Activated naive CD4-positive, alpha-beta T cell treated with anti-CD3 and anti-CD28 coated beads, Interleukin-2, amount 50 U/mL, for 24 hours (primary cell): ENCODE data around the gene PTDSS2.

Experiments
- H3K27ac Mint-ChIP-seq: one replicate; pipeline ENCODE4 v1.8.0; 2021; ENCODE audit warnings: mild to moderate bottlenecking, mixed read lengths
- H3K27me3 Mint-ChIP-seq: one replicate; pipeline ENCODE4 v1.8.0; 2021; ENCODE audit warnings: mixed read lengths
- H3K36me3 Mint-ChIP-seq: one replicate; pipeline ENCODE4 v1.8.0; 2021; ENCODE audit warnings: mixed read lengths
- H3K4me1 Mint-ChIP-seq: one replicate; pipeline ENCODE4 v1.8.0; 2021; ENCODE audit warnings: mixed read lengths
- H3K4me3 Mint-ChIP-seq: one replicate; pipeline ENCODE4 v1.8.0; 2021; ENCODE audit warnings: mild to moderate bottlenecking, mixed read lengths
- H3K9me3 Mint-ChIP-seq: one replicate; pipeline ENCODE4 v1.8.0; 2021; ENCODE audit warnings: mixed read lengths

PTDSS2 gene

GRCh38 chr11:438101-438844, 11.8 kb upstream of the PTDSS2 start:
- H3K27ac Mint-ChIP-seq = no peak overlapping the region
- H3K36me3 Mint-ChIP-seq = no peaks in the 10 kb centered on the region
- H3K4me1 Mint-ChIP-seq = peaks cover 30% of the 10 kb centered on the region
- no peaks in the 10 kb centered on the region for H3K27me3 Mint-ChIP-seq
- H3K4me3 Mint-ChIP-seq = no peak overlapping the region
- no peaks in the 10 kb centered on the region for H3K9me3 Mint-ChIP-seq

GRCh38 chr11:439315-440064, 10.6 kb upstream of the PTDSS2 start:
- H3K36me3 Mint-ChIP-seq = no peaks in the 10 kb centered on the region

DNA sequence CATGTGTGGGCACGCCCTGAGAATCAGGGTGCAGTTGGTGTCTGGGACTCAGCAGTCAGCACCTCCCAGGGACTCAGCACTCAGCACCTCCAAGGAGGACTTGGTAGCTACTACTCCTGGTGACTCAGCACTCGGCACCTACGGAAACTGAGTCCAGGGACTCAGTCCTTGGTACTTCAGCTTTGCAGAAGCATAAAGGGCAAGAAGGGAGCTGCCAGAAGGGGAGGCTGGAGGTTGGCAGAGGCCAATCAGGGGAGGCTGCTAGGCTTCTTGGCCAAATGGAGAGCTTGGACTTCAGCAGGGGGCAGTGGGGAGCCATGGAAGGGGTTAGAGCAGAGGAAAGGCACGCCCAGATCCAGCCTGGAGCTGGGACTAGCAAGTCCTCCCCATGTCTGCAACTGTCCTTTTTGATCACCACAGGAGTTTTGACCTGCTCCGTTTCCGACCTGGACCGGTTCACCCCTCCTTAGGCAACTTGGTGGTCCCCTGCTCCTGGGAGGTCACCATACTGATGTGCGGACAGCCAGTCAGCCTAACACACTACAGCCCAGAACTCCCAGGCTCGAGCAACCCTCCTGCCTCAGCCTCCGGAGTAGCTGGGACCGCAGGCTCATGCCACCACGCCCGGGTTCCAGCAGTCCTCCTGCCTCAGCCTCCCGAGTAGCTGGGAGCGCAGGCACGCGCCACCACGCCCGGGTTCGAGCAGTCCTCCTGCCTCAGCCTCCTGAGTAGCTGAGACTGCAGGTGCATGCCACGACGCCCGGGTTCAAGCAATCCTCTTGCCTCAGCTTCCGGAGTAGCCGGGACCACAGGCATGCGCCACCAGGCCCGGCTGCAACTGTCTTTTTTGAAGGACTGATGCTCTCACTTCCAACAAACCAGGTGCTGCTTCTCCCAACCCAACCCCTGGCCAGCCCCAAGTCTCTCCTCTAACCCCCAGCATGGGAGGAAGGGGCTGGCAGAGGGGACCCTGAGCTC, 9.7 kb upstream of the PTDSS2 start:
- Mint-ChIP-seq H3K4me3 (peak overlapping the region; percentile 68), H3K36me3 (no peaks in the 10 kb centered on the region), H3K27me3 (no peaks in the 10 kb centered on the region)

More at GRCh38 chr11:439315-440064, 10.6 kb upstream of the PTDSS2 start:
- Mint-ChIP-seq H3K4me3 (no peak overlapping the region), H3K27me3 (no peaks in the 10 kb centered on the region), H3K27ac (no peak overlapping the region), H3K4me1 (peaks cover 30% of the 10 kb centered on the region), H3K9me3 (no peaks in the 10 kb centered on the region)

GRCh38 chr11:441043-441417, 9.0 kb upstream of the PTDSS2 start:
- peaks cover 30% of the 10 kb centered on the region for H3K4me1 Mint-ChIP-seq
- no peaks in the 10 kb centered on the region for H3K9me3 Mint-ChIP-seq
- H3K4me3 Mint-ChIP-seq = peak overlapping the region; percentile 68
- H3K27ac Mint-ChIP-seq = peak overlapping the region; percentile 62
- no peaks in the 10 kb centered on the region for H3K27me3 Mint-ChIP-seq
- H3K36me3 Mint-ChIP-seq = no peaks in the 10 kb centered on the region

More for the DNA sequence above, 9.7 kb upstream of the PTDSS2 start:
- Mint-ChIP-seq H3K4me1 (peaks cover 30% of the 10 kb centered on the region), H3K27ac (no peak overlapping the region), H3K9me3 (no peaks in the 10 kb centered on the region)

DNA sequence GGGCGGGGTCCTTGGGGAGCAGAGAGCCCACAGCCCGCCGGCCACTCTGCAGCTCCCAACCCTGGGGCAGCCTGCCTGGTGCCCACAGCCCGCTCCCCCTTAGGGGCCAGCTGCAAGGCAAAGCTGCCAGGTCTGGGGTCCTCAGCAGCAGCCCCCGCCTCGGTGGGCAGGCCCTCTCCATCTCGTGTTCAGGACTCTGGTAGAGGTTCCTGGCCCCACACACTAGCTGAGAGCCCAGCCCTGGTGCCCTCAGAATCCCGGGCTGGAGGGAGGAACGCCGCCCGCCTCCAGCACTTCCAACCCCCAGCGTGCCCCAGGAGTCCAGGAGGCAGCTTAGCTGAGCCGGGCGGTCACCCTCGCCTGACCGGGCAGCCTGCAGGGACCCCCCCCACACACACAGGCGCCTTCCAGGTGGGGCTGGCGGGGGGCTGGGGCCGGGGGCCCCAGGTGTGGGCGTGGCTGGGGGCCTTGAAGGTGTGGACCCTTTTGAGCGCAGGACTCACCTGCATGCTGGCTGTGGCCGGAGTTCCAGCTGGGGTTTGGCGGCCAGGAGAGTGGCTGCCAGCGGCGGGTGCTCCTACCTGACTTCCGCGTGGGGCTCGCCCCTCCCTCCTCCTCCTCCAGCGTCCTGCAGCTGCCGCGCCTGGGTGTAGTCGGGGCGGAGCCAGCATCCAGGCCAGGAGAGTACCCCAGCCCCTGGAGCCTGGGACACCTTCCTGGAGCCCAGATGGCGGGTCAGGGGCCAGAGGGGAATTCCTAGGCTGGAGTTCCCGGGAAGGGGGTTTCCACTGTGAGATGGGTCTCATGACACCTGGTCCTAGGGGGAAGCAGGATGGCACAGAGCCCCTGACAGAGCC, 8.4 kb upstream of the PTDSS2 start, which contains the start of gene ANO9:
TSS of gene ANO9 (minus strand) at position 594 of the 857 bp plus-strand sequence. CDS start at position 509, 85 bp downstream.
- Mint-ChIP-seq H3K27ac (peak within 1 kb of the TSS; percentile 62), H3K9me3 (no peaks in the 10 kb centered on the region), H3K27me3 (no peaks in the 10 kb centered on the region), H3K4me1 (peaks cover 27% of the 10 kb centered on the region), H3K36me3 (no peaks in the 10 kb centered on the region), H3K4me3 (peak within 1 kb of the TSS; percentile 68)

GRCh38 chr11:442611-443081, 7.4 kb upstream of the PTDSS2 start:
- Mint-ChIP-seq H3K4me1 (peaks cover 22% of the 10 kb centered on the region), H3K27me3 (no peaks in the 10 kb centered on the region), H3K9me3 (no peaks in the 10 kb centered on the region), H3K36me3 (no peaks in the 10 kb centered on the region), H3K27ac (no peak overlapping the region), H3K4me3 (no peak overlapping the region)

GRCh38 chr11:443542-444199, 6.4 kb upstream of the PTDSS2 start:
- no peaks in the 10 kb centered on the region for H3K27me3 Mint-ChIP-seq
- H3K36me3 Mint-ChIP-seq = no peaks in the 10 kb centered on the region
- H3K4me1 Mint-ChIP-seq = peaks cover 21% of the 10 kb centered on the region
- no peak overlapping the region for H3K4me3 Mint-ChIP-seq
- H3K9me3 Mint-ChIP-seq = no peaks in the 10 kb centered on the region
- no peak overlapping the region for H3K27ac Mint-ChIP-seq

DNA sequence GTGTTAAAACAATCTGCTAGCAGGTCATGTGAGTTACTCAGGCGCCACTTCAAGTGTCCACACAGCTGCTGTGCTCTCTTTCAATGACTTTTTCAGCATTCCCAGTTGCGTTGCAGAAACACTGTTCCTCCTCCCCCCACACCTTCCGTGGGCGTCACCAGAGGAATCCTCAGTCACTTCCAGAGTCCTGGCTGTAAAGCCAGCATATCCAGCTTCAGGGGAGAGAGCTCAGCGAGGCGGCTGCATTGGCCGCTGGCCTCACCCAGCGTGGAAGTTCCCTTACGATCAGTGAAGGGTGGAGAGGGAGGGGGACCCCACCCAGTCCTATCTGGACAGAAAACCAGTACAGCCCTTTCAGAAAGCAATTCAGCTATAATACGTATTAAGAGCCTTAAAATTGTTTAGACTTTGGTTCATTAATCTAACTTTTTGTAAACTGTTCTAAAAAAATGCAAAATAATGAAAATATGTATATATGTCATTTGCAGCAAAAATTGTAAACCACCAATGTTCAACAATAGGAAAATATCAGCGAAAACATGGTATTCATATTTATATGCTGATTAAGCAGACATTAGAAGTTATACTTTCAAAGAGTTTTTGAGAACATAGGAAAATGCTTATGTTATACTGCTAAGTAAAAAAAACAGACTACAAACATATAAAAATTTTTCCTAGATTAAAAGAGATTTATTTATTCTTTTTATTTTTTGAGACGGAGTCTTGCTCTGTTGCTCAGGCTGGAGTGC, 5.5 kb upstream of the PTDSS2 start:
- no peak overlapping the region for H3K27ac Mint-ChIP-seq
- no peaks in the 10 kb centered on the region for H3K36me3 Mint-ChIP-seq
- H3K27me3 Mint-ChIP-seq = no peaks in the 10 kb centered on the region
- no peak overlapping the region for H3K4me3 Mint-ChIP-seq
- H3K9me3 Mint-ChIP-seq = no peaks in the 10 kb centered on the region
- H3K4me1 Mint-ChIP-seq = peaks cover 17% of the 10 kb centered on the region

DNA sequence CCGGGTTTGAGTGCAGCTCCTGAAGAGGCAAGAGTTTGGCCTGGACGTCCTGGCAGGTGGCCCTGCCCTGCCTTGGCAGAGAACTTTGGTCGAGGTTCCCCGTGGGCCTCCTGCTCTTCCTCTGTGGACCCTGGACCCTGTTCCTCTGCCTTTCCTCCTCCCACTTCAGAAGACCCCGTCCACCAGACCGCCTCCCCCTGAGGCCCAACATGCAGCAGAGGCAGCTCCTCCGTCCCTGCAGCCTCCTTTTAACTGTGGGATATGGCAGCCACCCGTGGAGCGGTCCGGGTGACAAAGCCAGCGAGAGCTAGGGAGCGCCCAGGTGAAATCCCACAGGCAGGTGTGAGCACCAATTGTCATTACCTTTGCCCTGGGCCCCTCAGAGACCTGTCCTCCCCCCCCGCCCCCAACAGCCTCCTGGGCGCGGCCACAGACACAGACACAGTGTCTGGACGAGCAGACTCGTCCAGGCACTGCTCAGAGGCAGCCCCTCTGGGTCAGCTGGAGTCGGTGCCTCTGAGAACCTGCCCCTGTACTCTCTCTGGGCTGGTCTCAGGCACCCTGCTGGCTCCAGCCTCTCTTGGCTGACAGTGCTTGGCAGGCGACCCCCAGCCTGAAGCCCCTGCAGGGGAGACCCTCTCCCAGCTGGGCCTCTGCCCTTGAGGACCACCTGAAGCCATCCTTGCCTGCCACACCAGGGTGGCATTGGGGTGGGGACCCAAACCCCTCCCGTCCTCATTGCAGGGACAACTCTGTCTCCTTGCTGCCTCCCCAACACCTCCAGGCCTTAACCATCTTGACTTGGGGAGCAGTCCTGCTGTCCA, 4.1 kb upstream of the PTDSS2 start:
- Mint-ChIP-seq H3K27ac (peak overlapping the region; percentile 68), H3K9me3 (no peaks in the 10 kb centered on the region), H3K4me1 (peaks cover 9% of the 10 kb centered on the region), H3K27me3 (no peaks in the 10 kb centered on the region), H3K4me3 (no peak overlapping the region), H3K36me3 (no peaks in the 10 kb centered on the region)

GRCh38 chr11:446891-447290, 3.2 kb upstream of the PTDSS2 start:
- no peaks in the 10 kb centered on the region for H3K27me3 Mint-ChIP-seq
- peak overlapping the region; percentile 42 for H3K4me3 Mint-ChIP-seq
- H3K27ac Mint-ChIP-seq = no peak overlapping the region
- H3K9me3 Mint-ChIP-seq = no peaks in the 10 kb centered on the region
- H3K4me1 Mint-ChIP-seq = peaks cover 14% of the 10 kb centered on the region
- no peaks in the 10 kb centered on the region for H3K36me3 Mint-ChIP-seq

- Mint-ChIP-seq H3K27ac (peak overlapping the region; percentile 87), H3K36me3 (no peaks in the 10 kb centered on the region)
These were observed 2.0 kb upstream of the PTDSS2 start for GRCh38 chr11:447923-448731.

GRCh38 chr11:450809-451451, 851 bp downstream of the PTDSS2 start:
- Mint-ChIP-seq H3K27ac (peak overlapping the region; percentile 87), H3K4me3 (peak overlapping the region; percentile 94), H3K36me3 (no peaks in the 10 kb centered on the region), H3K4me1 (peaks cover 19% of the 10 kb centered on the region), H3K9me3 (no peaks in the 10 kb centered on the region), H3K27me3 (no peaks in the 10 kb centered on the region)

More at GRCh38 chr11:447923-448731, 2.0 kb upstream of the PTDSS2 start:
- peaks cover 14% of the 10 kb centered on the region for H3K4me1 Mint-ChIP-seq
- H3K27me3 Mint-ChIP-seq = no peaks in the 10 kb centered on the region
- H3K9me3 Mint-ChIP-seq = no peaks in the 10 kb centered on the region
- peak overlapping the region; percentile 88 for H3K4me3 Mint-ChIP-seq
